Spleen (tissue), 7 donors: ENCODE data around the gene KLHL25.

Experiments used
- POLR2A ChIP-seq, 3 donors: fragments of 450-650 bp; IDR thresholded peaks; one replicate each; pipeline ENCODE4 v1.5.1; 2017; ENCODE audit warnings: antibody characterized with exemption in 3 of 3, mild to moderate bottlenecking in 1 of 3
- POLR2AphosphoS5 ChIP-seq, 3 donors: sonication (generic); formaldehyde crosslinking; IDR thresholded peaks; one replicate each; pipeline ENCODE4 v1.5.1; 2017; ENCODE audit warnings: antibody characterized with exemption in 3 of 3
- TF ChIP-seq, protein P1 (sequence below), 11 experiments: fragments of 200-600 bp in 7 of 11; fragments of 450-650 bp in 4 of 11; sonication (generic) in 4 of 11; IDR thresholded peaks in 8 of 11; conservative IDR thresholded peaks in 3 of 11; 1 replicate in 7 of 11; 2 replicates in 4 of 11; pipeline versions ENCODE4 v1.4.0 to v1.8.0; 2016 to 2021; ENCODE audit warnings: antibody characterized with exemption in 11 of 11, inconsistent platforms in 4 of 11, mild to moderate bottlenecking in 1 of 11
- donor health status: DM: no; HTN: no; CAD: no; lungs with moderate emphysema.
- donor health status: DM: no; HTN: no; CAD: no.
- donor health status: DM: no; HTN: no; CAD: no.

DNA sequence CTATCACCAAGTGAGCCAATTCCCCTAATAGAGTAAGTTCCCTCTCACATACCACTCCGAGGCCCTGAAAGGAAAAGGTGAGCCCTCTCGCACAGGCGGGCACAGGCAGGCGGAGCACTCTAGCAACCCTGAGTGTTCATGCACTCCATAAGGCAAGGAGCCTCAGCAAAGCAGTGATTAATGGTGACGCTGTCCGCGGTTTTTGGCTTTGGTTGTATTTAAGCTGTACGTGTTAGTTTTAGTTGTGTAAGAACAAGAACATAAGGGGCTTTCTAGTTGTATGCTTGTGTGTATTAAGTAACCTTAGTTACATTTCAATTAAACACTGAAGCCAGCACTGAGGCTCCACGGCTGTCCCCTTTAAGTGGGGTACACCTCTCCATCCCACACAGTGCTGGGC is 33.1 kb downstream of the KLHL25 start:
- TF ChIP-seq, protein P1, sequence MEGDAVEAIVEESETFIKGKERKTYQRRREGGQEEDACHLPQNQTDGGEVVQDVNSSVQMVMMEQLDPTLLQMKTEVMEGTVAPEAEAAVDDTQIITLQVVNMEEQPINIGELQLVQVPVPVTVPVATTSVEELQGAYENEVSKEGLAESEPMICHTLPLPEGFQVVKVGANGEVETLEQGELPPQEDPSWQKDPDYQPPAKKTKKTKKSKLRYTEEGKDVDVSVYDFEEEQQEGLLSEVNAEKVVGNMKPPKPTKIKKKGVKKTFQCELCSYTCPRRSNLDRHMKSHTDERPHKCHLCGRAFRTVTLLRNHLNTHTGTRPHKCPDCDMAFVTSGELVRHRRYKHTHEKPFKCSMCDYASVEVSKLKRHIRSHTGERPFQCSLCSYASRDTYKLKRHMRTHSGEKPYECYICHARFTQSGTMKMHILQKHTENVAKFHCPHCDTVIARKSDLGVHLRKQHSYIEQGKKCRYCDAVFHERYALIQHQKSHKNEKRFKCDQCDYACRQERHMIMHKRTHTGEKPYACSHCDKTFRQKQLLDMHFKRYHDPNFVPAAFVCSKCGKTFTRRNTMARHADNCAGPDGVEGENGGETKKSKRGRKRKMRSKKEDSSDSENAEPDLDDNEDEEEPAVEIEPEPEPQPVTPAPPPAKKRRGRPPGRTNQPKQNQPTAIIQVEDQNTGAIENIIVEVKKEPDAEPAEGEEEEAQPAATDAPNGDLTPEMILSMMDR (IDR thresholded peaks at IDR 0.05 in 8 of 11, conservative IDR thresholded peaks at IDR 0.05 in 3 of 11) = no peak
- TF ChIP-seq POLR2AphosphoS5 (IDR thresholded peaks at IDR 0.05) = no peak
- TF ChIP-seq POLR2A (IDR thresholded peaks at IDR 0.05) = no peak
